ENCODE results near the gene TAS2R19. TPM values are rescaled to one million over a fixed set of nuclear protein-coding genes. Genes with fewer than 3 reads are reported as not detected.

Gene TAS2R19
- total and polyA plus RNA-seq, 4 experiments from 2014 or later: 2.1 to 3.1 TPM; not detected in 2

DNA sequence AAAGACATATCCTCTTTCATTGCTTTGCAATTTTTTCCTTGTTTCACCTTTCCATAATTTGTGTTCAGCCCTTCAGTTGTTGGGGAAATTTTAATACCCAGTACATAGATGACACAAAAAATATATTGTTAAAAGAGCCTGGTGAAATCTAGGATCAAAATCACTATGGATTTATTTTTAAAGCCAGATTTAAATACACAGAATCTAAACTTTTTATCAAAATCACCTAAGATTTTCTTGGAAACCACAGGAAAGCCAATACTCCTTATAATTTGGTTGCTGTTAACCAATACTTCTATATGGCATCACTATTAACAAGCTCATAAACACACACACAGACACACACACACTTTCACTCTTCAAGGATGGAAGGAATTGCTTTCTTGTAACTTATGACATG lies 24.2 kb downstream of the TAS2R19 start, which contains the start of gene TAS2R20:
Gene TAS2R20, minus strand, starts transcription at position 101 of the 400 bp plus-strand sequence. CDS start 429 bp downstream, outside the sequence.
- peaks cover 16 to 34% of the 10 kb centered on the region in 2 donors for H3K36me3 Mint-ChIP-seq
- peak within 1 kb of the TSS in 1 of 7 donors; percentile 17 for H3K27ac Mint-ChIP-seq
- CTCF ChIA-PET (ENCODE audit: partially characterized antibody): no interaction called here
- no peak for DNase-seq
- Histone ChIP-seq H3K4me3 (ENCODE audit: low read length in 2 of 2) (no peak within 1 kb of the TSS), H3K36me3 (ENCODE audit: insufficient read depth, low read length) (no peaks in the 10 kb centered on the region), H3K9me3 (ENCODE audit: control insufficient read depth in 1 of 2, low read length in 2 of 2) (no peaks in the 10 kb centered on the region), H3K27me3 (ENCODE audit: insufficient read depth, low read length) (no peaks in the 10 kb centered on the region), H3K4me1 (ENCODE audit: insufficient read depth, low read length) (no peaks in the 10 kb centered on the region), H3K27ac (ENCODE audit: low read depth, low read length) (no peak within 1 kb of the TSS)
- H3K27me3 Mint-ChIP-seq: no peaks in the 10 kb centered on the region
- no peak within 1 kb of the TSS for H3K4me3 Mint-ChIP-seq
- peaks cover 0 to 2% (median 0%) of the 10 kb centered on the region in 8 donors for H3K9me3 Mint-ChIP-seq
- intact Hi-C loops (cut with micrococcal nuclease): no loop called here
- POLR2A ChIA-PET (ENCODE audit: partially characterized antibody): no interaction called here
- H3K4me1 Mint-ChIP-seq: peaks cover 0 to 3% (median 0%) of the 10 kb centered on the region in 4 donors

DNA sequence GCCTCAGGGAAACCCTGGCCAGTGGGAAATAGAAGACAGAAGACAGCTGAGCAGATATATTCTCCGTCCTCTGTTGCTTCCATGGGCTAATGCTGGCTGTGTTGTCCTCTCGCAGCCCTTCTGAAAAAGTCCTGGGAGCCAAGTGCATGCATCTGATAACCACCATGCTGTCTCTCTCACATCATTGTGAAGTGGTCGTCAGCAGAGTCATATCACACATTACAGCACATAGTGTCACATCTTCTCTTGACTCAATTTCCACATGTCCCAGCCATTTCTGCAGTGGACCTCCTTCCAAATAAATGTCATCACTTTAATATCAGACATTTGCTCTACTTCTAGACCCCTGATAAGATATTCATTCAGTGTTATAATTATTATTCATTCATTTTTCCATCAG lies 28.1 kb downstream of the TAS2R19 start:
- CTCF ChIA-PET (ENCODE audit: partially characterized antibody): no interaction called here
- Mint-ChIP-seq H3K9me3 (peaks cover 0 to 13% (median 3%) of the 10 kb centered on the region in 8 donors), H3K36me3 (peaks cover 16 to 51% of the 10 kb centered on the region in 2 donors), H3K4me1 (peaks cover 0 to 3% (median 0%) of the 10 kb centered on the region in 4 donors), H3K27ac (no peak overlapping the region), H3K27me3 (no peaks in the 10 kb centered on the region), H3K4me3 (no peak overlapping the region)
- H3K4me3 ChIP-seq (ENCODE audit: low read length in 2 of 2): no peak overlapping the region
- DNase-seq: no peak
- H3K27me3 ChIP-seq (ENCODE audit: insufficient read depth, low read length): no peaks in the 10 kb centered on the region
- H3K9me3 ChIP-seq (ENCODE audit: control insufficient read depth in 1 of 2, low read length in 2 of 2): no peaks in the 10 kb centered on the region
- H3K36me3 ChIP-seq (ENCODE audit: insufficient read depth, low read length): no peaks in the 10 kb centered on the region
- intact Hi-C loops (cut with micrococcal nuclease): no loop called here
- no peak overlapping the region for H3K27ac ChIP-seq (ENCODE audit: low read depth, low read length)
- no peaks in the 10 kb centered on the region for H3K4me1 ChIP-seq (ENCODE audit: insufficient read depth, low read length)
- POLR2A ChIA-PET (ENCODE audit: partially characterized antibody): no interaction called here

DNA sequence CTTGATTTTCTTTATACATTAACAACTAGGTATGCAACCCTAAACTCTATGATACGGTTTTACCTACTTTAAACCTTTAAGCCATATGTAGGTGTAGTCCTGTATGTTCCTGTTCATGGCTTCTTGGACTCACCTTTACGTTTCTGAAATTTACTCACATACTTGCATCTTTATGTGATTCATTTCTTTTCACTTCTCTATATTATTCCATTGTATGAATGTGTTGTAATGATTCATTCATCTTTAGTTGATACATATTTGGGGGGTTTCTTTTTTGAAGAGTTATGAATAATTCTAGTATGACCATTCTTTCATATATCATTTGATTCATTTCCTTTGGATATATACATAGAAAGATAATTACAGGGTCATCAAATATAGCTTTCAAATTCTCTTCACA lies 33.3 kb downstream of the TAS2R19 start:
- Mint-ChIP-seq H3K9me3 (peaks cover 0 to 13% (median 3%) of the 10 kb centered on the region in 8 donors), H3K4me1 (peaks cover 0 to 8% (median 3%) of the 10 kb centered on the region in 4 donors)

DNA sequence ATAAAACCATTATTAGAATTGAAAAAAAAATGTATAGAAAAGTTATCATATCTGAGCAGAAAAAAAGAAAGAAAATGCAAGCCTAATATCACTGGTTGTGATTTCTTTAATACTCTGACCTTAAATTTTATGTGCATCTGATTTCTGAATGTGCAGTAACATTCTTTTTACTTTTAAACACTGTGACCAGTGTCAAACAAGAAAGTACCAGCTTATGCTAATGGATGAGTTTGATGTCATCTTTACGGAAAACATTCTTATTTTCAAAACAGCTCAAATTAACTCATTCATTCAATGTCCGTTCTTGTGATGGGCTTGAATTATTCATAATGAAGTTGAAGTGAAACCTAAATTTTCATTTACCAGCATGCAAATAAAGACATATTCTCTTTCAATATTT lies 35.6 kb downstream of the TAS2R19 start, which contains the start of gene TAS2R50:
Gene TAS2R50, minus strand, starts transcription at position 101 of the 400 bp plus-strand sequence. Its CDS starts 52 bp downstream, at position 49.
- intact Hi-C loops (cut with micrococcal nuclease): no loop called here
- H3K27ac ChIP-seq (ENCODE audit: low read depth, low read length): no peak within 1 kb of the TSS
- no peaks in the 10 kb centered on the region for H3K27me3 Mint-ChIP-seq
- H3K9me3 ChIP-seq (ENCODE audit: control insufficient read depth in 1 of 2, low read length in 2 of 2): no peaks in the 10 kb centered on the region
- no peak within 1 kb of the TSS for H3K4me3 Mint-ChIP-seq
- peaks cover 18 to 26% (median 20%) of the 10 kb centered on the region in 4 donors for H3K4me1 Mint-ChIP-seq
- H3K27ac Mint-ChIP-seq: peak within 1 kb of the TSS in 1 of 7 donors; percentile 32
- peaks cover 2 to 20% of the 10 kb centered on the region in 2 donors for H3K36me3 Mint-ChIP-seq
- POLR2A ChIA-PET (ENCODE audit: partially characterized antibody): no interaction called here
- H3K36me3 ChIP-seq (ENCODE audit: insufficient read depth, low read length): no peaks in the 10 kb centered on the region
- peaks cover 0 to 13% (median 3%) of the 10 kb centered on the region in 8 donors for H3K9me3 Mint-ChIP-seq
- peaks cover 18% of the 10 kb centered on the region for H3K4me1 ChIP-seq (ENCODE audit: insufficient read depth, low read length)
- H3K4me3 ChIP-seq (ENCODE audit: low read length in 2 of 2): no peak within 1 kb of the TSS
- CTCF ChIA-PET (ENCODE audit: partially characterized antibody): no interaction called here
- H3K27me3 ChIP-seq (ENCODE audit: insufficient read depth, low read length): no peaks in the 10 kb centered on the region
- DNase-seq: no peak

More for the DNA sequence above, 33.3 kb downstream of the TAS2R19 start:
- intact Hi-C loops (cut with micrococcal nuclease): no loop called here
- no peak overlapping the region for H3K27ac ChIP-seq (ENCODE audit: low read depth, low read length)
- ChIA-PET CTCF (ENCODE audit: partially characterized antibody) (no interaction called here), POLR2A (ENCODE audit: partially characterized antibody) (no interaction called here)
- H3K9me3 ChIP-seq (ENCODE audit: control insufficient read depth in 1 of 2, low read length in 2 of 2): no peaks in the 10 kb centered on the region
- no peak for DNase-seq
- H3K4me3 ChIP-seq (ENCODE audit: low read length in 2 of 2): no peak overlapping the region
- H3K4me1 ChIP-seq (ENCODE audit: insufficient read depth, low read length): no peaks in the 10 kb centered on the region
- peaks cover 6 to 34% of the 10 kb centered on the region in 2 donors for H3K36me3 Mint-ChIP-seq
- H3K27ac Mint-ChIP-seq: no peak overlapping the region
- no peak overlapping the region for H3K4me3 Mint-ChIP-seq
- H3K36me3 ChIP-seq (ENCODE audit: insufficient read depth, low read length): no peaks in the 10 kb centered on the region
- no peaks in the 10 kb centered on the region for H3K27me3 ChIP-seq (ENCODE audit: insufficient read depth, low read length)
- no peaks in the 10 kb centered on the region for H3K27me3 Mint-ChIP-seq

DNA sequence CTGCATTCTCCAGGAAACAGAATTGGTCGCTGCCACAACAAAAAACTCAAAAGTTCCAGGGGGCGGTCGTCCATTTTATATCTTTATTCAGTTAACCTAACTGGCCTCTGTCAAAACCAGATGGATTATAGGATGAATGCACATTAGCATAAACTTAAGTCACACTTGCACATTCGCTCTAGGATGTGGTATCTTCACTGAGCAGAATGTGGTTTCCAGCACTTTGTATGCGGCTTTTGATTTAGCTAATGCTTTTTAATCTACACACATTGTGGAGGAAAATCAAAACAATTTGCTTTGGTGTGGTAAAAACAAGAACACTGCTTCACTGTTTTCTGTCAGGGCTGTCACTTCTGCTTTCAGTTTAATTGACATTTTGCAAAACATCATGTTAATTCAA lies 40.2 kb downstream of the TAS2R19 start:
- Mint-ChIP-seq H3K9me3 (no peaks in the 10 kb centered on the region), H3K27ac (peak overlapping the region in 5 of 7 donors; percentile 10 to 45 (median 28)), H3K4me3 (peak overlapping the region in 7 of 8 donors; percentile 24 to 82 (median 62)), H3K36me3 (no peaks in the 10 kb centered on the region), H3K27me3 (peaks cover 2 to 9% of the 10 kb centered on the region in 2 donors), H3K4me1 (peaks cover 20 to 44% (median 31%) of the 10 kb centered on the region in 4 donors)
- CTCF ChIA-PET (ENCODE audit: partially characterized antibody): no interaction called here
- POLR2A ChIA-PET (ENCODE audit: partially characterized antibody): interaction anchor here (1.0 to 1.8 kb wide), 2 partner anchors 189 to 564 kb away, joined by 3 to 10 read pairs; partner anchors contain the start of gene SMIM10L1
- no peaks in the 10 kb centered on the region for H3K9me3 ChIP-seq (ENCODE audit: control insufficient read depth in 1 of 2, low read length in 2 of 2)
- peaks cover 23% of the 10 kb centered on the region for H3K4me1 ChIP-seq (ENCODE audit: insufficient read depth, low read length)
- H3K4me3 ChIP-seq (ENCODE audit: low read length in 2 of 2): no peak overlapping the region
- H3K27me3 ChIP-seq (ENCODE audit: insufficient read depth, low read length): no peaks in the 10 kb centered on the region
- DNase-seq: peak; percentile 70 to 89 (median 85)
- H3K36me3 ChIP-seq (ENCODE audit: insufficient read depth, low read length): no peaks in the 10 kb centered on the region
- H3K27ac ChIP-seq (ENCODE audit: low read depth, low read length): no peak overlapping the region
- intact Hi-C loops (cut with micrococcal nuclease): no loop called here

DNA sequence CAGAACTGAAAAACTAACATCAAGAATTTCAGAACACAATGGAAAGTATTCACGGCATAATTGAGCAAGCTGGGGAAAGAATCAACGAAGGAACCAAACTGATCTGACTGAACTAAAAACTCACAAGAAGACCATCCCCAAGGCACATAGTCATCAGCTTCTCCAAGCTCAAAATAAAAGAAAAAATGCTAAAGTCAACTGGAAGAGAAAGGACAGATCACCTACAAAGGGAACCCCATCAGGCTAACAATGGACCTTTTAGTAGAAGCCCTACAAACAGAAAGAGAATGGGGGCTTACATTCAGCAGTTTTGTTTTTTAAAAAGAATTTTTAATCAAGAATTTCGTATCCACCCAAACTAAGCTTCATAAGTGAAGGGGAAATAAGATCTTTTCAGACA lies 47.5 kb downstream of the TAS2R19 start:
- peaks cover 4 to 21% (median 8%) of the 10 kb centered on the region in 4 donors for H3K4me1 Mint-ChIP-seq
- POLR2A ChIA-PET (ENCODE audit: partially characterized antibody): no interaction called here
- intact Hi-C loops (cut with micrococcal nuclease): no loop called here
- H3K36me3 Mint-ChIP-seq: peaks cover 0 to 6% of the 10 kb centered on the region in 2 donors
- no peak overlapping the region for H3K27ac Mint-ChIP-seq
- Histone ChIP-seq H3K27ac (ENCODE audit: low read depth, low read length) (no peak overlapping the region), H3K4me3 (ENCODE audit: low read length in 2 of 2) (no peak overlapping the region), H3K36me3 (ENCODE audit: insufficient read depth, low read length) (no peaks in the 10 kb centered on the region), H3K4me1 (ENCODE audit: insufficient read depth, low read length) (no peaks in the 10 kb centered on the region), H3K27me3 (ENCODE audit: insufficient read depth, low read length) (no peaks in the 10 kb centered on the region), H3K9me3 (ENCODE audit: control insufficient read depth in 1 of 2, low read length in 2 of 2) (no peaks in the 10 kb centered on the region)
- H3K27me3 Mint-ChIP-seq: peaks cover 2 to 7% of the 10 kb centered on the region in 2 donors
- no peak overlapping the region for H3K4me3 Mint-ChIP-seq
- CTCF ChIA-PET (ENCODE audit: partially characterized antibody): no interaction called here
- no peaks in the 10 kb centered on the region for H3K9me3 Mint-ChIP-seq
- no peak for DNase-seq
